Nucleus accumbens (tissue), 56 donors: ENCODE data around the gene DNAJC1.
"Not testable (repeated sequence)": the region's sequence is repeated elsewhere in the genome, so short reads cannot be mapped to it uniquely, and the experiment has no call there.

ENCODE experiments used
- DNase-seq, 56 donors: peaks; one replicate each; lab custom pipeline; 2025; lab: John Stamatoyannopoulos, UW

The DNAJC1 gene, protein sequence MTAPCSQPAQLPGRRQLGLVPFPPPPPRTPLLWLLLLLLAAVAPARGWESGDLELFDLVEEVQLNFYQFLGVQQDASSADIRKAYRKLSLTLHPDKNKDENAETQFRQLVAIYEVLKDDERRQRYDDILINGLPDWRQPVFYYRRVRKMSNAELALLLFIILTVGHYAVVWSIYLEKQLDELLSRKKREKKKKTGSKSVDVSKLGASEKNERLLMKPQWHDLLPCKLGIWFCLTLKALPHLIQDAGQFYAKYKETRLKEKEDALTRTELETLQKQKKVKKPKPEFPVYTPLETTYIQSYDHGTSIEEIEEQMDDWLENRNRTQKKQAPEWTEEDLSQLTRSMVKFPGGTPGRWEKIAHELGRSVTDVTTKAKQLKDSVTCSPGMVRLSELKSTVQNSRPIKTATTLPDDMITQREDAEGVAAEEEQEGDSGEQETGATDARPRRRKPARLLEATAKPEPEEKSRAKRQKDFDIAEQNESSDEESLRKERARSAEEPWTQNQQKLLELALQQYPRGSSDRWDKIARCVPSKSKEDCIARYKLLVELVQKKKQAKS

DNA sequence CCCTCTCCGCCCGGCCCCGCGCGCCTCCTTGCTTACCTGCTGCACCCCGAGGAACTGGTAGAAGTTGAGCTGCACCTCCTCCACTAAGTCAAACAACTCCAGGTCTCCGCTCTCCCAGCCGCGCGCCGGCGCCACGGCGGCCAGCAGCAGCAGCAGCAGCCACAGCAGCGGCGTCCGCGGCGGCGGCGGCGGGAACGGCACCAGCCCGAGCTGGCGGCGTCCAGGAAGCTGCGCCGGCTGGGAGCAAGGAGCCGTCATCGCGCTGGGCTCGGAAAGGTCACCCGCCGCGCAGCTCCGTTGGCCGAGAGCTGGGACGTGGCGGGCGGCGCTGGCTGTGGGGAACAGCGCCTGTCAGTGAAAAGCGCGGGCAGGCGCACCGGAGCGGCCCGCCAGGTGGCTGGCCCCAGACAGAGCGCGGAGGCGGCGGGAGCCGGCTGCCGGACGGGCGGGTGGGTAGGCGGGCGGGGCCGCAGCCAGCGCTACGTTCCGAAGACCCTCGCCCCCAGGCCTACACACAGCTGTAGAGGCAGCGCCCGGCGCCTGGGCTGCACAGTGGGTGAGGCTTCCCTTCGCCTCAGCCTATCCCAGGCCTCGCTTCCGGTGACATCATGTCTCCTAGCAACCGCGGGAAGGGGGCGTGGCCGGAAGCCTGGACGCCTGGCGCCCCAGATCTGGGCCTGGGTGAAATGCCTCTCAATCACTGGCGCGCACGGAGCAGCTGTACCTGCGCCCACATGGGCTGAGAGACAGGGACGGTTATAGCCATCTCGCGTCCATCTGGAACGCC is at the start of gene DNAJC1:
Gene DNAJC1 (minus strand): TSS at position 554 of the 787 bp plus-strand sequence. CDS start 296 bp downstream, at position 258.
- DNase-seq = peak; percentile 57 to 99 (median 96)

DNA sequence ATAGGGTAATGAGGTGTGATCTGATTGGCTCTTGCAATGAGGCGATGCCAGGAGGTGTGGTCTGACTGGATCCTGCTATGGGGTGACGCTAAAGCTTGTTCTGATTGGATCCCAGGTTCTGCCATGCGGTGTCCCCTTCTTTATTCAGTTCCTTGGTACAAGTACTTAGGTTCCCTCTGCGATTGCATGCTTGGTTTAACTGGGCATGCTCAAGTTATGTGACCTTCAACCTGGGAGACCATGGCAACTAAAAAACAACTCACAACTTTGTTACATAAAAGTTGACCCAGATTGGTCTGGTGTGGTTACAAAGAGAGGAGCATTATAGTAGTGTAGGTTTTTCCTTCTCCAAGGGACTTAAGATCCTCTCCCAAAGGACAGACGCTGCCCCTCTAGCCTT is 49.5 kb upstream of the DNAJC1 start:
- no peak for DNase-seq

DNA sequence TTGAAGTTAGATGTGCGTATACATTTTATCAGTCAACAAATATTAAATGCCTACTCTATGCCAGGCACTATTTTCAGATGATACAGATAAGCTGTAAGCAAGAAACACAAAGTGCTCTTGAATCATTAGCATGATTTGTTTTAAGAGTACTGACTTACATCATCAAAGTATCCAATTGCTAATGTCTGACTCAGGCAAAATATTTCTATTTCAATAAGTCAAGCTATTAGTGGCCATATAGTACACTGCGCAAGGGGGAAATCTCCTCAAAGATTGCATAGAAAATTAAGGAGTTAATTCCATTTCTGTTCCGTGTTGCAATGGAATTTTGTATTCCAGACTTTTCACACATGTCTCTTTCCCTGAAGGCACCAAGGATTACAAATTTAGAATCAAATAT is 46.1 kb upstream of the DNAJC1 start:
- DNase-seq = no peak

DNA sequence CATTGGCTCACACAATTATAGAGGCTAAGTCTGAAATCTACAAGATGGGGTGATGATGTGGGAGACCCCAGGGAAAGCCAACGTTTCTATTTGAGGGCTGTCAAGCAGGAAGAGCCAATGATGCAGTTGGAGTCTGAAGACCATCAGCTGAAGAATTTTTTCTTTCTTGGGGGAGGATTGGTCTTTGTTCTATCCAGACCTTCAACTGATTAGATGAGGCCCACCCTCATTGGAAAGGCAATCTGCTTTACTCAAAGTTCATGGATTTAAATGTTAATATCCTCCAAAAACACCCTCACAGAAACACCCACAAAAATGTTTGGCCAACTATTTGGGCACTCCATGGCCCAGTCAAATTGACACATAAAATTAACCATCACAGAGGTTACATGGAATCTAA is 44.3 kb upstream of the DNAJC1 start:
- DNase-seq = no peak

DNA sequence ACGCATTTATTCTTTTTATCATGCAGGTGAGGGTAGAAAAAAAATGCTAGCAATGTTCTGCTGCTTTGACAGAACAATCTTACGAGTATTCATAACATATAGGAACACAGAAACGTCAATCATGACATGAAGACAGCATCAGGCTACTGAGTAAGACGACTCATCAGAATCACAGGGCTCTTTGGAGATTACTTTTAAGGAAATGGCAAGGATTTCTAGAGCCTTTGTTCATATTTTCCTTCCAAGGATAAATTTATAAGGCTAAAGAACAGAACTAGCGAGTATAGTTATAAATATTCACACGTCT is 39.8 kb upstream of the DNAJC1 start:
- no peak for DNase-seq

DNA sequence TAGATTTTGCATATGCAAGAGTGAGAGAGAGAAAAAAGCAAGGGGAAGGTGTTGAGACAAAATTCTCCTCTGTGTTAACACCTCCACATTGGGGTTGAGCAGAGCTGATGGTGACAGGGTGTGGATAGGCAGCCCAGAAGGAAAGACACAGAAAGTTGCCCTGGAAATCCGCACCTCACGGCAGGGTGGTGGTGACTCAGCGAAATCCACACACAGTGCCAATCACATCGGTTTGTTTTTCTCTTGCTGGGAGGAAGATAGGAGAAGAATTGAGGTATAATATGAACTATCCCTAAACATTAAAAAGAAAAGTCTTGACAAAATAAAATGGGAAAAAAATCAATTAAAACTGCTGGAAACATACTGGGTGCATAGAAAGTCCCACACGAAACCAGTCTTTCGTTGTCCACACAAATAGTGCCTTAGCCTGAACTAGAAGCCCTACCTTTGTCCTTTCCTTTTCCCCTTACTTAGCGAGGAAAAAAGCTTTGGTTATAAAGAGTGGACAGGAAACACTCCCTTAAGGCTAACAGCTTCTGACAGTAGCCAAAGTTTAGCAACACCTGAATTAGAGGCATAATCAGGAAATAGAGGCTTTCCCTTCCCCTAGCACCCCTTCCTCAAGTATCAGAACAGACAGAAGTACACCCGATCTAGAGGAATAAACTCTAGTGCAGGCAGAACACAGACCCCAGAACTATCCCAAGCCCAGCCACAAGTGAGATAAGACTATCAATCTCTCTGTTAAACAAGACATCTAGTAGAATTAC is 39.2 kb upstream of the DNAJC1 start:
- peak in 14 of 56 donors; percentile 0 to 46 (median 17) for DNase-seq

DNA sequence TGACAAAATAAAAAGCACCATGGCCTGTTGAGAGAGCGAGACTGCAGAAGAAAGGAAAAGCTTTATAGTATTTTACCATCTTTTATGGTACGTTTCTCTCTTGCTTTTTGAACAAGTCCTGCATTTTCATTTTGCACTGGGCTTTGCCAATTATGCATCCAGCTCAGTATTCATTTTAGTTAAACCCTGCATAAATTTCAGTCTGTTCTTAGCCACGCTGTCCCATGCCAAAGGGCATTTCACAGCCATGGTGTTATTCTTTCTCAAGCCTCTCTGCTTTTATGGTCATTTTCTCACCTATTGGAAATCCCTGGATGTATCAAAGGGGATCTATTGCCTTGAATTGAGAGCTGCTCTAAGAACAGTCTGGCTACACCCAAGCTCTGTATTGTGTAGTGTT is 30.8 kb upstream of the DNAJC1 start:
- DNase-seq = no peak

DNA sequence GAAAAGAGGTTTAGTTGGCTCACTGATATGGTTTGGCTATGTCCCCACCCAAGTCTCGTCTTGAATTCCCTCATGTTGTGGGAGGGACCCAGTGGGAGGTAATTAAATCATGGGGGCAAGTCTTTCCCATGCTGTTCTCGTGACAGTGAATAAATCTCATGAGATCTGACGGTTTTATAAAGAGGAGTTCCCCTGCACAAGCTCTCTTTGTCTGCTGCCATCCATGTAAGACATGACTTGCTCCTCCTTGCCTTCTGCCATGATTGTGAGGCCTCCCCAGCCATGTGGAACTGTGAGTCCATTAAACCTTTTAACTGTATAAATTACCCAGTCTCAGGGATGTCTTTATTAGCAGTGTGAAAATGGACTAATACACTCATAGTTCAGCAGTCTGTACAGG is 28.7 kb upstream of the DNAJC1 start:
- not testable (repeated sequence) for DNase-seq

DNA sequence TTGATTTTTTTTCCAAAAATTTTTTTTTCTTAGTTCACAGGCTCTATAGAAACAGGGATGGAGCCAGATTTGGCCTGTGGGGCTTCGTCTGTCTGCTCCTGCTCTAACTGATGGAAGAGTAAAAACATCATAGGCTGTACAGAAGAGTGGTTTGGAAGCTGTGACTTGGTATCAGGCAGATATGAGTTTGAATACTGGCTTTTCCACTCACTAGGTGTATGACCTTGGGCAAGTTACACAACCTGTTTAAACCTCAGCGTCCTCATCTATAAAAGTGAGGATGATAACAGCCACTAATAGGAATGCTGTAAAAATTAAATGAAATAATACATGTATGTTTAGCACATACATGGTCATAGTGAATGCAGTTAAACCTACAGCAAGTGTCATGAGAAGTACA is 26.9 kb upstream of the DNAJC1 start:
- DNase-seq = no peak

DNA sequence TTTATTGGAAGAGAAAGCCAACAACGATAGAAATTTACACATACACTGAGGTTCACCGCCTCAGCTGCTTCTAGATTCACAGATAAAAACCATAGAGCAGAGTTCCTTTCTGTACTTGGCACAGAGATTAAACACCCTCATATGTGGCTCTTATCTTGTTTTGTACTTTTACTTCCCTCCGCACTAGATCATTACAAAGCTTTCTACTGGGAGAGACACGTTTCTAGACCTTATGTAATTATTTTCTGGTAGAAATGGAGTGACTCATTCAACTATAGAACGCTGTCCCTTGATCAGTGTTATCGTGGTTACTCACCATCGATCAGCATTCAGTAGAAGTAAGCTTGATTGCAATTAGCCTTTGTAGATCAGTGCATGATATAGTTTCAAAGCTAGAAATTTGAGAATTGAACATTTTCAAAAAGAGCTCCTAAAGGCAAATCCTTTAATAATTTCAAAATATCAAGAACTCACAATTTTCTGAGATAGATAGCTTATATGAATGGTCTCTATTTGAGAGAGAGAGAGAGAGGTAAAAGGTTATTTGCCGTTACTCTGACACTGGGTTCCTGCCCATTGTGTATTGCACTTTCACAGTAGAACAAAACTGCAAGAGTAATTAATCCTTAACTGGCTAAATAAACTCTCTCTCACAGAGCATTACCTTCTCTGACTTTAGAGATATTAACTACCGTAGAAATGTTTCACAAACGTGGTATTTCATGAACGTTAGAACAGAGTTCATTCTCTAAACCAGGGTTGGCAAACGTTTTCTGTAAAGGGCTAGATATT is 26.1 kb upstream of the DNAJC1 start:
- DNase-seq = no peak

DNA sequence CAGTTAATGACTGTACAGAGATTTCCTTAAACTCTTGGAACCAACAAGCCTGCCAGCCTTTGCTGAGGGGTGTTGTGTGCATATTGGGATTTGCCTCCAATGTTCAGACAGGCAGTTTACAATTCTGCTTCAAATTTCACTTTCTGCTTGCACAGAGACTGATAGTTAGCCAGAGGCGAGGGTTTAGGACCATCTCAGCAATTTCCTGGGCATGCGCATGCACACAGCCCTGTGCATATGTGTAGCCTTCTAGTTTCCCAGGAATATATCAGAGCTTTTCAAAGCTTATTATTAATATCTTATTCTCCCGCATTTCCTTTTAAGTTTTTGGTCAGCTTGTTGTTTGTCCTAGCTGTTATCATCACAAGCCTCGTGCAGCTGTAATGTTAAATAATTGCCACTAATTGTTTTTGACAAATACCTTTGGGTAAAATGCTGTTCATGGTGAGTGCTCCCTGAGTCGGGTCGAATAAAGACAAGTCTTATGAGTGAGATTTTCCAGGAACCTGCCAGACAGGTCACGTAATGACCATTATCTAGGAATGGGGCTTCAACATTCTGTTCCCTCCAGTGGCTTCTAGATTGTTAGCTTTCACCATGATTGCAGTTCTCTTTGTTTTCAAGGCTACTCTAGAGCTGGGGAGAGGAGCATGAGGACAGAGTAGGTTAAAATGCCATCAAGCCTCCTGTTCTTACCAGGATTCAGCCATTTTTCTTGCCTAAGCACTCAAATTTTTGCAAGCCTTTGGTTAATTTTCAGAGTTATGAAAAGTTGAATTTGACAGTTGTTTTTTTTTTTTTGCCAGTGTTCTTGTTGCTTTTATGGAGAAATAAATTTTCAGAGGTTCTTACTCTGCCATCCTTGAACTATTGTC is 24.1 kb upstream of the DNAJC1 start:
- no peak for DNase-seq

DNA sequence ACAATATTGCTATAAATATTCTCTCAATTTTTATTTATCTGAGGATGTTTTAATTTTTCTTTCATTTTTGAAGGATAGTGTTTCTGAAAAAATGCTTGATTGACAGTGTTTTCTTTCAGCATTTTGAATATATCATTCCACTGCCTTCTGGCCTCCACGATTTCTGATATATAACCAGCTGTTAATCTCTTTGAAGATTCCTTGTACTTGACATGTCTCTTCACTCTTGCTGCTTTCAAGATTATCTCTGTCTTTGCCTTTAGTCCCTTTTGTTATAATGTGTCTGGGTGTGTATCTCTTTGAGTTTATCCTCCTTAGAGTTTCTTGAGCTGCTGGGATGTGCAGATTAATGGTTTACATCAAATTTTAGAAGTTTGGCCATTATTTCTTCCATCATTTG is 22.8 kb upstream of the DNAJC1 start:
- no peak for DNase-seq

DNA sequence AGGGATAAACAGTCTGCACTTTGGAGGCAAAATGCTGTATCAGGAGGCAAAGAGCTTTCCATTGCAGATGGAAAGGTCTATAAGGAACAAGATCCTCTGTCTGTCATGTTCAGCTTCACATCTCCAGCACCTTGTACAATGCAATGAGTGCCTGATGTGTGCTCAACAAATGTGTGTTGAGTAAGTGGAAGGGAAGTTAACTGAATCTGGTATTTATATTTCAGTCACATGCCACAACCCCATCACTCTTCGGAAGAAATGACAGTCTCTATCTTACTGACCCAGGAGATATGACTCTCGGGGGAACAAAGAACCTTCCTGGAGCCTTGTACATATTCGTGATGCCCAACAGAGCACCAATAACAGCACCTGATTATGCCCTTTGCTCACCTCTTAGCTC is 20.0 kb upstream of the DNAJC1 start:
- DNase-seq = no peak

DNA sequence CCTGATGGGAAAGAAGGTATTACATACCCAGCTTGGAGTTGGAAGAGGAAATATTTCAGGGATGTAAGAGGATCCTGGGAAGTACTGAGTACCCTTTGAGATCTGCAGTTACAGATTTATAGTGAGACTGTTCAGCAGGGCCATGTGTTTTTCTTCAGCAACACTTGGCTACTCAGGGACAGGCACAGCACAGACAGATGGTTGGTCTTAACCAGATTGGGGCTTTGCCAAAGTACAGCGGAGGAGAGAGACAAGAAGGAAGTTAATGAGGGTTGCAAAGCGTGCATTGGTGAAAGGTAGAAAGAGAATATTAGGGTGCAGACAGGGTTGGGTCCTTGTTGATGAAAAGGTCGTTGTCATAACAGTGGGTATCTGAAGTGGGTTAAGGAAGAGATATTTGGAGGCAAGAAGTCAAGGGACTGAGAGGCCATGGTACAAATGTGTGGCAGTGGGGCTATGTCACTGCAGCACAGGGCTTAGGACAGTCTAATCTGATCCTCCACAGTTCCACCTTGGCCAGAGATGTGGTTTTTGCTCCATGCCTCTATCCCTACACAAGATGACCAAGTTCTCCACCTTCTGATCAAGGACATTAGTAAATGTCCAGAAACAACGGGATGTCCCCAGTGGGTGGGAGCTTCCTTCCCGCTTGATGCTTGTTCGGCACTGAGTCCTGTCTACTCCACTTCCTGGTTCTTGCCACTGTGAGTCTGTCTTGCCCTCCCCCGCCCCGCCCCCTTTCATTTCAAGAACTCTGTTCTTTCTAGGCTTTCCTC is 18.9 kb upstream of the DNAJC1 start:
- no peak for DNase-seq

DNA sequence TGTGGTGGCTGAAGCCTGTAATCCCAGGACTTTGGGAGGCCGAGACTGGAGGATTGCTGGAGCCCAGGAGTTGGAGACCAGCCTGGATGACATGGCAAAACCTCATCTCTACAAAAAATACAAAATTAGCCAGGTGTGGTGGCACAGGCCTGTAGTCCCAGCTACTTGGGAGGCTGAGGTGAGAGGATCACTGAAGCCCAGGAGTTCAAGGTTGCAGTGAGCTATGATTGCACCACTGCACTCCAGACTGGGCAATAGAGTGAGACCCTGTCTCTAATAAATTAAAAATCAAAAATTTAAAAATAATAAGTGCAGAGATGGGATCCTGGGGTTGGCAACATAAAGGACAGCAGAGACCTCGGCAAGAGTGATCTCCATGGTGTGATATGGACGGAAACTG is 17.6 kb upstream of the DNAJC1 start:
- DNase-seq = not testable (repeated sequence)

DNA sequence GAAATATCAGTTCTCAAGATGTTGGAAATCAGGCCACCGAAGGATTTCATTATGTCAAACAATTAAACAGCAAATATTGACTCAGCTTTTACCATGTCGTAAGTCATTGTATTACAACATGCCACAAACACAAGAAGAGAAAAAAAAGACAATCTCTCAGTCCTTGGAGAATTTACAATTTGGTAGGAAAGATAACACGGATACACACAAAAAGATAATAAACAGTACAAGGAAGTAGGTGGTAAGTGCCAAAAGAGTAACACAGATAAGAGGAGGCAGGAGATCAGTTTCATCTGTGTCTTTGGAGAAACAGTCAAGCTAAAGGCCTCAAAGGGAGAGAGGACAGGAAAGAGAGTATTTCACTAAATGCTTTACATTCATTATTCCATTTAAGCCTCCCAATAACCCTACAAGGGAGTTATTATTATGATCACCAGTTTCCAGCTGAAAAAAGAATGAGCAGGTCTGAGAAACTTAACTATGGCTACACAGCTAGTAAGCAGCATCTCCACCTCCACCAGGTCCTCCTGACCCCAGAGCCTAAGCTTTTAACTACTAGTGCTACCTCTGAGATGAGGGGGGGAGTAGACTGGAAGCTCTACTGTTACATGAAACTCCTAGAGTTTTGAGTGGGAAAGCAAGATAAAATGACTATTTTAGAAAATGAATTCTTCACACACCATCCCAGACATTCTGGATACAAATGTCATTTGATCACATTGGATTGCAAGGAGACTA is 13.9 kb upstream of the DNAJC1 start:
- no peak for DNase-seq

DNA sequence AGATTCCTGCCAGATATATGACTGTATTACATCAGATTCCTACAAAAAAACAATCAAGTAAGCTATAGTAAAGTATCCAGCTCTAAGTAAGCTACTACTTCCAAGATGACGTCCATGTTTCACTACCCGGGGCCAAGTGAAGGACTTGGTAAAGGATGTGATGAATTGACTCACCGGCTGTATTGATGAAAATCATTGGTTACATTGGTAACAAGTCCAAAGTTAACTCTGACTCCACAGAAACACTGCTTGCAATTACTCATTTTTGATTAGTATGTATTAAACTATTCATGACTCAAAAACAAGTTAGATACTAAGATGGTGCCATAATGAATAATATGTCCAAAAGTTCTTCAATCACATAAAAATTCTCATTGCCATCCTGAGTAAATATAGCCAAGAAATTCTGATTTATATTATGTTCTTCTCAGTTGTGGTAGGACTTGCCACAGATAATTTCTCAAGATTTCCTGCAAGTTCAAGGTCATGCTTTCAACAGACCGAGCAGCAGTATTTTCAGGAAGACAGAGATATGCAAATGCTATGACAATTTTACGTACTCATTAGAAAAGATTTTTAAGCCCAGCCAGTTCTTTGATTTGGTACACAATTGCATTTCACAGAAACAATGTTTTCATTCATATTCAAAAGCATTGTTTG is 12.6 kb upstream of the DNAJC1 start:
- no peak for DNase-seq
